Measurements from ENCODE around the gene MAGOH.

The MAGOH gene

GRCh38 chr1:53264048-53264447 is 25.7 kb upstream of the MAGOH start:
- Histone ChIP-seq H3K27ac (no peak overlapping the region), H3K9ac (no peak overlapping the region), H2AFZ (no peak overlapping the region), H3K4me3 (ENCODE audit: low read depth, low read length) (no peak overlapping the region), H3K4me1 (no peaks in the 10 kb centered on the region), H3K79me2 (no peaks in the 10 kb centered on the region), H3K36me3 (ENCODE audit: control insufficient read depth, insufficient read depth, low read length) (no peaks in the 10 kb centered on the region), H3K9me3 (ENCODE audit: control insufficient read depth, low read length) (no peaks in the 10 kb centered on the region), H3K4me2 (ENCODE audit: low read length) (no peak overlapping the region), H3K27me3 (ENCODE audit: control insufficient read depth, insufficient read depth, low read length) (no peaks in the 10 kb centered on the region)
- TF ChIP-seq CTCF (IDR thresholded peaks at IDR 0.05), result no peak

- Histone ChIP-seq H3K9ac (no peak overlapping the region), H3K4me3 (ENCODE audit: low read depth, low read length) (no peak overlapping the region), H3K9me3 (ENCODE audit: control insufficient read depth, low read length) (no peaks in the 10 kb centered on the region), H2AFZ (no peak overlapping the region), H3K4me2 (ENCODE audit: low read length) (no peak overlapping the region), H3K27me3 (ENCODE audit: control insufficient read depth, insufficient read depth, low read length) (no peaks in the 10 kb centered on the region), H3K36me3 (ENCODE audit: control insufficient read depth, insufficient read depth, low read length) (no peaks in the 10 kb centered on the region), H3K79me2 (no peaks in the 10 kb centered on the region), H3K4me1 (no peaks in the 10 kb centered on the region), H3K27ac (no peak overlapping the region)
- TF ChIP-seq CTCF (IDR thresholded peaks at IDR 0.05), result no peak
These were observed 23.7 kb upstream of the MAGOH start for GRCh38 chr1:53262000-53262399.

GRCh38 chr1:53260631-53261247 is 22.4 kb upstream of the MAGOH start:
- Histone ChIP-seq H3K27me3 (ENCODE audit: control insufficient read depth, insufficient read depth, low read length) (no peaks in the 10 kb centered on the region), H2AFZ (no peak overlapping the region), H3K27ac (no peak overlapping the region), H3K4me3 (ENCODE audit: low read depth, low read length) (no peak overlapping the region), H3K36me3 (ENCODE audit: control insufficient read depth, insufficient read depth, low read length) (no peaks in the 10 kb centered on the region), H3K4me2 (ENCODE audit: low read length) (no peak overlapping the region), H3K9ac (no peak overlapping the region), H3K9me3 (ENCODE audit: control insufficient read depth, low read length) (no peaks in the 10 kb centered on the region), H3K4me1 (no peaks in the 10 kb centered on the region), H3K79me2 (no peaks in the 10 kb centered on the region)
- no peak for TF ChIP-seq CTCF (IDR thresholded peaks at IDR 0.05)

- H3K27ac ChIP-seq, result no peak overlapping the region
- no peak overlapping the region for H3K4me3 ChIP-seq (ENCODE audit: low read depth, low read length)
- no peaks in the 10 kb centered on the region for H3K27me3 ChIP-seq (ENCODE audit: control insufficient read depth, insufficient read depth, low read length)
- no peak overlapping the region for H2AFZ ChIP-seq
- H3K4me1 ChIP-seq, result no peaks in the 10 kb centered on the region
- no peak overlapping the region for H3K4me2 ChIP-seq (ENCODE audit: low read length)
- TF ChIP-seq CTCF (IDR thresholded peaks at IDR 0.05), result no peak
- no peaks in the 10 kb centered on the region for H3K9me3 ChIP-seq (ENCODE audit: control insufficient read depth, low read length)
- no peaks in the 10 kb centered on the region for H3K79me2 ChIP-seq
- no peaks in the 10 kb centered on the region for H3K36me3 ChIP-seq (ENCODE audit: control insufficient read depth, insufficient read depth, low read length)
- H3K9ac ChIP-seq, result no peak overlapping the region
These were observed 21.6 kb upstream of the MAGOH start for GRCh38 chr1:53259932-53260331.

- no peak for TF ChIP-seq CTCF (IDR thresholded peaks at IDR 0.05)
- H3K27me3 ChIP-seq (ENCODE audit: control insufficient read depth, insufficient read depth, low read length), result no peaks in the 10 kb centered on the region
These were observed 19.9 kb upstream of the MAGOH start for GRCh38 chr1:53258216-53258615.

More at GRCh38 chr1:53258216-53258615, 19.9 kb upstream of the MAGOH start:
- Histone ChIP-seq H3K9me3 (ENCODE audit: control insufficient read depth, low read length) (no peaks in the 10 kb centered on the region), H3K4me1 (no peaks in the 10 kb centered on the region), H3K9ac (no peak overlapping the region), H3K4me2 (ENCODE audit: low read length) (no peak overlapping the region), H3K27ac (no peak overlapping the region), H3K4me3 (ENCODE audit: low read depth, low read length) (no peak overlapping the region), H2AFZ (no peak overlapping the region), H3K36me3 (ENCODE audit: control insufficient read depth, insufficient read depth, low read length) (no peaks in the 10 kb centered on the region), H3K79me2 (no peaks in the 10 kb centered on the region)

All from parathyroid adenoma (tissue), 2 donors.